MM.1S (cell line): ENCODE measurements around the gene JDP2.

ENCODE experiments used
- CTCF ChIP-seq: fragments of 300-600 bp; sonication (generic); IDR thresholded peaks from 2 replicates; pipeline ENCODE4 v1.5.1; 2016; ENCODE audit warnings: antibody characterized with exemption, low read length, mixed read lengths
- EZH2phosphoT487 ChIP-seq: fragments of 300-600 bp; sonication (generic); IDR thresholded peaks from 2 replicates; pipeline ENCODE4 v1.6.1; 2018; ENCODE audit warnings: antibody characterized with exemption, low read length

- TF ChIP-seq CTCF (no peak), EZH2phosphoT487 (no peak)
Observed at GRCh38 chr14:75404847-75405246, 23.0 kb upstream of the JDP2 start.
